ENCODE results near the gene KIRREL3.

DNA sequence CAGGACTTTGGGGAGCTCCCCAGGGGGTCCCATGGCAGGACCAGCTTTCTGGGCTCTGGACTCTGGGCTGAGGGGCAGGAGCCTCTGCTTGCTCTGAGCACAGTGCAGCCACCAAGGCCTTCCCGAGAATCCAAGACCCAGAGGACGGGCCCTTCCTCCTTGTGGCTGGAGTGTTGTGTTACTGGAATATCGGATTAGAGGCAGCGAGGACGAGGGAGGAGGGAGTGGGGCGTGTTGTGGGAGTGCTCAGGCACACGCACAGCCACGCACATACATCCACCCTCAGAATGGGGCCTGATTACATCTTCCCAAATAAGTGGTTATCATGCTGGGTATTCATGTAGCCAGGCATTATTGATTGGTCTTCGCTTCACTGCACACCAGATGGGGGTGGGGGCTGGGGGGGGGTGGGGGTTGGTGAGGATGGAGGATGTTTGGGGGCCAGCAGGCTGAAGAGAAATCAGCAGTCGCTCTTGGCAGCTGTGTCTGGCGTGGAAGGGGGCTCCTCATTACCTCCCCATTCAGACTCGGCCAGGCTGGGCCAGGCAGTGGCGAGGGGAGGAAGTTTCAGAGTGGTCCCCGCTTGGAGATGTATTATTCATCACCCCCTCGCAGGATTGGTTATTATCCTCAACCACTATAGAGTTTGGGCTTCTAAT, 524.2 kb downstream of the KIRREL3 start:
- TF ChIP-seq, protein P1, sequence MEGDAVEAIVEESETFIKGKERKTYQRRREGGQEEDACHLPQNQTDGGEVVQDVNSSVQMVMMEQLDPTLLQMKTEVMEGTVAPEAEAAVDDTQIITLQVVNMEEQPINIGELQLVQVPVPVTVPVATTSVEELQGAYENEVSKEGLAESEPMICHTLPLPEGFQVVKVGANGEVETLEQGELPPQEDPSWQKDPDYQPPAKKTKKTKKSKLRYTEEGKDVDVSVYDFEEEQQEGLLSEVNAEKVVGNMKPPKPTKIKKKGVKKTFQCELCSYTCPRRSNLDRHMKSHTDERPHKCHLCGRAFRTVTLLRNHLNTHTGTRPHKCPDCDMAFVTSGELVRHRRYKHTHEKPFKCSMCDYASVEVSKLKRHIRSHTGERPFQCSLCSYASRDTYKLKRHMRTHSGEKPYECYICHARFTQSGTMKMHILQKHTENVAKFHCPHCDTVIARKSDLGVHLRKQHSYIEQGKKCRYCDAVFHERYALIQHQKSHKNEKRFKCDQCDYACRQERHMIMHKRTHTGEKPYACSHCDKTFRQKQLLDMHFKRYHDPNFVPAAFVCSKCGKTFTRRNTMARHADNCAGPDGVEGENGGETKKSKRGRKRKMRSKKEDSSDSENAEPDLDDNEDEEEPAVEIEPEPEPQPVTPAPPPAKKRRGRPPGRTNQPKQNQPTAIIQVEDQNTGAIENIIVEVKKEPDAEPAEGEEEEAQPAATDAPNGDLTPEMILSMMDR (conservative IDR thresholded peaks at IDR 0.05; ENCODE audit: low read depth, low read length) = no peak
- no peak for TF ChIP-seq POLR2A (IDR thresholded peaks at IDR 0.05; ENCODE audit: low read depth, low read length)
- no peak for TF ChIP-seq ELK1 (IDR thresholded peaks at IDR 0.05; ENCODE audit: borderline replicate concordance, low read depth, low read length)
- no peak for TF ChIP-seq SMC3 (IDR thresholded peaks at IDR 0.05; ENCODE audit: low read depth, low read length)
- TF ChIP-seq RAD21 (IDR thresholded peaks at IDR 0.05; ENCODE audit: low read length) = no peak
- no peak for TF ChIP-seq CEBPB (IDR thresholded peaks at IDR 0.05; ENCODE audit: low read depth, low read length)
- no peak for TF ChIP-seq CHD1 (IDR thresholded peaks at IDR 0.05; ENCODE audit: low read depth, low read length)
- no peak for TF ChIP-seq FOS (IDR thresholded peaks at IDR 0.05; ENCODE audit: low read depth, low read length)

All from IMR-90 (cell line).